HPDE6-E6E7 (cell line): ENCODE data around the gene ST3GAL5.
"Not testable (repeated sequence)": the region's sequence is repeated elsewhere in the genome, so short reads cannot be mapped to it uniquely, and the experiment has no call there.

Experiments
- DNase-seq: peaks from one replicate; pipeline ENCODE4 v3.0.0; 2011; ENCODE audit warnings: missing footprints; ENCODE audit errors: extremely low spot score

The ST3GAL5 gene

GRCh38 chr2:85838181-85838580, 50.6 kb downstream of the ST3GAL5 start:
- no peak for DNase-seq

- no peak for DNase-seq
These were observed 54.3 kb downstream of the ST3GAL5 start for GRCh38 chr2:85834466-85834865.

GRCh38 chr2:85831735-85832134, 57.1 kb downstream of the ST3GAL5 start:
- DNase-seq = no peak

- DNase-seq = no peak
These were observed 58.1 kb downstream of the ST3GAL5 start for GRCh38 chr2:85830645-85831044.

- not testable (repeated sequence) for DNase-seq
These were observed 59.4 kb downstream of the ST3GAL5 start for GRCh38 chr2:85829394-85829793.

- no peak for DNase-seq
These were observed 60.1 kb downstream of the ST3GAL5 start for GRCh38 chr2:85828725-85829124.

- no peak for DNase-seq
These were observed 60.8 kb downstream of the ST3GAL5 start for GRCh38 chr2:85827879-85828569.

- DNase-seq = peak; percentile 72
These were observed 61.6 kb downstream of the ST3GAL5 start for GRCh38 chr2:85826990-85827878.

- DNase-seq = no peak
These were observed 64.8 kb downstream of the ST3GAL5 start for GRCh38 chr2:85823951-85824350.

GRCh38 chr2:85822766-85823165, 66.0 kb downstream of the ST3GAL5 start:
- no peak for DNase-seq

GRCh38 chr2:85819811-85820510, 68.8 kb downstream of the ST3GAL5 start:
- no peak for DNase-seq

- no peak for DNase-seq
These were observed 73.8 kb downstream of the ST3GAL5 start for GRCh38 chr2:85814802-85815550.

- DNase-seq = peak; percentile 93
These were observed 74.6 kb downstream of the ST3GAL5 start for GRCh38 chr2:85813982-85814801.

GRCh38 chr2:85813211-85813981, 75.4 kb downstream of the ST3GAL5 start:
- no peak for DNase-seq

GRCh38 chr2:85812094-85812735, 76.6 kb downstream of the ST3GAL5 start:
- no peak for DNase-seq

GRCh38 chr2:85811180-85812093, 77.4 kb downstream of the ST3GAL5 start:
- DNase-seq = no peak

GRCh38 chr2:85810371-85811179, 78.2 kb downstream of the ST3GAL5 start:
- DNase-seq = no peak

GRCh38 chr2:85807756-85808155, 81.0 kb downstream of the ST3GAL5 start:
- no peak for DNase-seq
